Gastrocnemius medialis (tissue), 4 donors: ENCODE measurements around the gene BLMH. TPM values are rescaled to one million over a fixed set of nuclear protein-coding genes. Genes with fewer than 3 reads are reported as not detected.

Experiments used
- ATAC-seq, 2 donors: fragments of 150-250 bp; one replicate each; pipeline ENCODE4 v1.9.1; 2016
- DNase-seq, 2 donors: peaks; one replicate each; pipeline ENCODE4 v3.0.0-alpha.2; 2019
- H3K27ac ChIP-seq, 4 donors: fragments of 200-600 bp; sonication (generic); 1 replicate in 1 of 4; 2 replicates in 3 of 4; pipeline ENCODE4 v1.5.1; 2016 to 2018; ENCODE audit warnings: mild to moderate bottlenecking in 2 of 4, moderate library complexity in 1 of 4
- H3K27me3 ChIP-seq, 3 donors: fragments of 200-600 bp; sonication (generic) in 2 of 3; 1 replicate in 1 of 3; 2 replicates in 2 of 3; pipeline versions ENCODE4 v1.5.1 to v1.6.0; 2016 to 2019; ENCODE audit warnings: mild to moderate bottlenecking in 1 of 3, moderate library complexity in 1 of 3
- H3K36me3 ChIP-seq, 2 donors: fragments of 200-600 bp; sonication (generic) in 1 of 2; one replicate each; pipeline ENCODE4 v1.5.1; 2017 to 2018
- H3K4me1 ChIP-seq, 2 donors: fragments of 200-600 bp; sonication (generic) in 1 of 2; one replicate each; pipeline ENCODE4 v1.5.1; 2016 to 2017; ENCODE audit warnings: mild to moderate bottlenecking in 2 of 2
- H3K4me3 ChIP-seq, 4 donors: fragments of 200-600 bp; sonication (generic) in 3 of 4; 1 replicate in 1 of 4; 2 replicates in 3 of 4; pipeline ENCODE4 v1.5.1; 2016 to 2019; ENCODE audit warnings: mild to moderate bottlenecking in 2 of 4
- H3K9me3 ChIP-seq, 3 donors: fragments of 200-600 bp; sonication (generic) in 2 of 3; 1 replicate in 1 of 3; 2 replicates in 2 of 3; pipeline ENCODE4 v1.5.1; 2016 to 2019
- POLR2A ChIP-seq, 2 donors: fragments of 450-650 bp; IDR thresholded peaks; one replicate each; pipeline ENCODE4 v1.6.1; 2017; ENCODE audit warnings: antibody characterized with exemption in 2 of 2, mild to moderate bottlenecking in 2 of 2, moderate library complexity in 2 of 2
- in situ Hi-C, 4 donors: fragments of 200-750 bp; cut with MboI; loops; one replicate each; pipeline versions ENCODE4 v1.15.0 to v1.8.0; 2017; ENCODE audit warnings: low sequenced_read_pairs in 4 of 4
- intact Hi-C: fragments of 100-400 bp; cut with DNase I; formaldehyde crosslinking; loops from one replicate; pipeline ENCODE4 v1.15.1; 2023; ENCODE audit warnings: low total_unique reads
- total RNA-seq, 4 donors: library from RNA; depleted of rRNA; stranded (reverse); fragments of >200 nt; gene quantifications; one replicate each; pipeline versions ENCODE4 v1.1.0 to v1.2.3, GENCODE V29; 2016
- TF ChIP-seq, protein P1 (sequence below), 5 experiments: fragments of 450-650 bp in 3 of 5; fragments of 200-600 bp in 2 of 5; sonication (generic) in 2 of 5; IDR thresholded peaks in 4 of 5; conservative IDR thresholded peaks in 1 of 5; 1 replicate in 4 of 5; 2 replicates in 1 of 5; pipeline ENCODE4 v1.5.1; 2016 to 2019; ENCODE audit warnings: antibody characterized with exemption in 5 of 5, mild to moderate bottlenecking in 3 of 5, moderate library complexity in 3 of 5

The BLMH gene
- total RNA-seq, 4 donors from 2014 or later, result 7.4 to 17.7 (median 16.7) TPM

DNA sequence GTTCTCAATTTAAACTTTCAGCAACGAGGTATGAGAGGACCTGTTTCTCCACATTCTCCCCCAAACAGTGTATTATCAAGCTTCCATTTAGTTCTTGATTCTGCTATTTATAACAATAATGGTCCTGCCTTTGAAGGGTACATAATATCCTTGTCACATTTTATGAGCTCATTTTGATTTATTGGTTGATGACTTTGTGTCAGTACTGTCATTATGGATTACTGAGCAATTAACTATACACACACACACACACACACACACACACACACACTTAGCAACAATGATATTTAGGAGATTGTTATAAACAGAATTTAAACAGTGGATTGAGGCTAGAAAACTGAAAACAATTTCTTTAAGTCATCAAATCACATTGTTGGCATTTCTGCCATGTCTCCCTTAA, 35.1 kb upstream of the BLMH start:
- H3K27ac ChIP-seq, result no peak overlapping the region
- H3K4me3 ChIP-seq, result no peak overlapping the region
- in situ Hi-C loops, result no loop called here
- ATAC-seq (no peak), DNase-seq (no peak)
- TF ChIP-seq, protein P1, sequence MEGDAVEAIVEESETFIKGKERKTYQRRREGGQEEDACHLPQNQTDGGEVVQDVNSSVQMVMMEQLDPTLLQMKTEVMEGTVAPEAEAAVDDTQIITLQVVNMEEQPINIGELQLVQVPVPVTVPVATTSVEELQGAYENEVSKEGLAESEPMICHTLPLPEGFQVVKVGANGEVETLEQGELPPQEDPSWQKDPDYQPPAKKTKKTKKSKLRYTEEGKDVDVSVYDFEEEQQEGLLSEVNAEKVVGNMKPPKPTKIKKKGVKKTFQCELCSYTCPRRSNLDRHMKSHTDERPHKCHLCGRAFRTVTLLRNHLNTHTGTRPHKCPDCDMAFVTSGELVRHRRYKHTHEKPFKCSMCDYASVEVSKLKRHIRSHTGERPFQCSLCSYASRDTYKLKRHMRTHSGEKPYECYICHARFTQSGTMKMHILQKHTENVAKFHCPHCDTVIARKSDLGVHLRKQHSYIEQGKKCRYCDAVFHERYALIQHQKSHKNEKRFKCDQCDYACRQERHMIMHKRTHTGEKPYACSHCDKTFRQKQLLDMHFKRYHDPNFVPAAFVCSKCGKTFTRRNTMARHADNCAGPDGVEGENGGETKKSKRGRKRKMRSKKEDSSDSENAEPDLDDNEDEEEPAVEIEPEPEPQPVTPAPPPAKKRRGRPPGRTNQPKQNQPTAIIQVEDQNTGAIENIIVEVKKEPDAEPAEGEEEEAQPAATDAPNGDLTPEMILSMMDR (IDR thresholded peaks at IDR 0.05 in 4 of 5, conservative IDR thresholded peaks at IDR 0.05 in 1 of 5), result no peak
- TF ChIP-seq POLR2A (IDR thresholded peaks at IDR 0.05), result no peak
- no peaks in the 10 kb centered on the region for H3K36me3 ChIP-seq
- no peaks in the 10 kb centered on the region for H3K27me3 ChIP-seq
- intact Hi-C loops, result no loop called here
- no peaks in the 10 kb centered on the region for H3K9me3 ChIP-seq
- H3K4me1 ChIP-seq, result no peaks in the 10 kb centered on the region

DNA sequence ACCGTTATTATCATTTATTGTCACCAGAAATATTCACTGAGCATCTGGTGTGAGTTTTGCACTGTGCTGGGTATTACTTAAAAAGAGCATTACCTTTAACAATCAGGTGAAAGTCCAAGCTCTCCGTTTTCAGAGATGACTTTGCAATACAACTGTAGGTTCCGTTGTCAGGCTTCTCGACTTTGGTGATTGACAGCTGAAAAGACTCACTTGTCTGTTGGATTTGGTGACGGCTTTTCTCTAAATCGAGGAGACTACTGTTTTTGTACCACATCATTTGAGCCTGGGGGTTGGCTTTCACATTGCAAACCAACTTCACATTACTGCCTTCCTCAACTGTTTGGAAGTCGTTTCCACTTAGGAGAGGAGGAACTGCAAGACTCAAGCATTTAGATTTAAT, 33.0 kb upstream of the BLMH start:
- no peaks in the 10 kb centered on the region for H3K36me3 ChIP-seq
- H3K27ac ChIP-seq, result no peak overlapping the region
- H3K27me3 ChIP-seq, result no peaks in the 10 kb centered on the region
- H3K4me1 ChIP-seq, result no peaks in the 10 kb centered on the region
- H3K4me3 ChIP-seq, result no peak overlapping the region
- H3K9me3 ChIP-seq, result no peaks in the 10 kb centered on the region
- DNase-seq (no peak), ATAC-seq (no peak)
- TF ChIP-seq POLR2A (IDR thresholded peaks at IDR 0.05), result no peak
- TF ChIP-seq, protein P1 (IDR thresholded peaks at IDR 0.05 in 4 of 5, conservative IDR thresholded peaks at IDR 0.05 in 1 of 5), result no peak
- intact Hi-C loops (no loop called here), in situ Hi-C loops (no loop called here)

DNA sequence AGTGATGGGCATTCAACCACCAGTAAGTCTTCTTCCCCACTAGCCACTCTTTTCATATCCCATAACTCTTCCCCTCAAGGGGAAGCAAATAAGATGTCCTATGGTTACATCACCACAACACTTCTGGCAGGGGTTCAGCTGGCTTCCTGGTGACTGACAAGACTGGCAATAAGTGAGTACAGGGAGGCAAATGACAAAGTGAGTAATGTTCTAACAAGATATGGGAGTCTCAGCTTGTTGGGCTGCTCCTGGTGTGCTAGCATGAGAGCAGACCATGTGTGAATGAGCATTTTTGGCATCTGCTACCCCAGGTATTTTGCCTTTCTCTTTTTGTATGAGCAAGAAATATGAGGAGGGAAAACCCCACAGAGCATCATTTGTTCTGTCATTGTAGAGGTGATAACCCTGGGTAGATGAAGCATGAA, 32.2 kb upstream of the BLMH start:
- intact Hi-C loops, result no loop called here
- H3K27me3 ChIP-seq, result no peaks in the 10 kb centered on the region
- in situ Hi-C loops, result no loop called here
- H3K4me3 ChIP-seq, result no peak overlapping the region
- TF ChIP-seq POLR2A (IDR thresholded peaks at IDR 0.05), result no peak
- TF ChIP-seq, protein P1 (IDR thresholded peaks at IDR 0.05 in 4 of 5, conservative IDR thresholded peaks at IDR 0.05 in 1 of 5), result no peak
- no peaks in the 10 kb centered on the region for H3K4me1 ChIP-seq
- H3K27ac ChIP-seq, result no peak overlapping the region
- H3K9me3 ChIP-seq, result no peaks in the 10 kb centered on the region
- ATAC-seq (no peak), DNase-seq (peak in 1 of 2 donors; percentile 22)
- H3K36me3 ChIP-seq, result no peaks in the 10 kb centered on the region

DNA sequence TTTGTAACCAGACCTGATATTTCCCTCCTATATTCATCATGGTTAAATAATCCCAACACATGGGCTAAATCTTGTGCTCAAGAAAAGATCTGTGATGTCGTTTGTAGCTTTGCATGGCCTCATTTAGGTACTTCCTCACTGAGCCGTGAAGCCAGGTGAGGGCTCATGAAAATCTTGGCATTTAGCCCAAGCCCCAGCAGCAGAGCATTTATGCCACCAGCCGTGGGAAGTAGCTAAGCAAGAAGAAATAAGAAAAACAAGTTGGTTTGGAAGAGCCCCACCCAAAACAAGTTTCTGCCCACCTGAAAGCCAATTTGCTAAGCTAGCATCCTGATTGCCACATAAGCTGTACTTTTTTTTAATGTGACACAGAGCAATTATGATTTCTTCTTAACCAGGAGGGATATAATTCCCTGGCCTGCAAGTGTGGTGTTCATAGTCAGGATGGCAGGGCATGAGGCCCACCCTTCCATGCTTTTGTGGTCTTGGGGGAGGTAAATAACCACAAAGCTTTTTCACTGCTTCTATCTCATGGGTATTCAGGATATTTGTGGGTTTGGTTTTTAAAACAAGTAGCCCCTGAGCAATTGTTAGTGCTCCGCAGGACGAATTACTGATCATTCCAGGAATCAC, 31.6 kb upstream of the BLMH start:
- Histone ChIP-seq H3K4me1 (no peaks in the 10 kb centered on the region), H3K27me3 (no peaks in the 10 kb centered on the region), H3K27ac (no peak overlapping the region), H3K9me3 (no peaks in the 10 kb centered on the region), H3K36me3 (no peaks in the 10 kb centered on the region), H3K4me3 (no peak overlapping the region)
- no peak for TF ChIP-seq POLR2A (IDR thresholded peaks at IDR 0.05)
- TF ChIP-seq, protein P1 (IDR thresholded peaks at IDR 0.05 in 4 of 5, conservative IDR thresholded peaks at IDR 0.05 in 1 of 5), result no peak
- intact Hi-C loops (no loop called here), in situ Hi-C loops (no loop called here)
- DNase-seq, result no peak
- ATAC-seq, result no peak

DNA sequence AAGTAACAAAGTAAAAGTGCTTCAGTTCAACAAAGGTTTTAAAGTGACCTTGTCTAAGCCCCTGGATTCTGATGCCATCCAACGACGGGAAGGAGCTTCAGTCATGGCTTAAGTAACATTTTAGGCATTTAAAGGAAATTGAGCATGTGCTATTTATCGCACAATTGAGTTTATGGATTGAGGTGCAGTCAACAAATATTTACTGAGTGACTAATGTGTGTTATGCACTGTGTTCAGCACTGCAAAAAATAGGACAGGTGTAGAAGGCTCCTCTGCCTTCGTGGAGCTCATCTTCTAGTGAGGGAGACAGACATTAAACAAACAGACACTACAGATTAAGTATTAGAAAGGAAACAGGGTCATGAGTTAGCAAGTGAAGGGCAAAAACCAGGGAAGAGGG, 29.6 kb upstream of the BLMH start:
- DNase-seq, result no peak
- Histone ChIP-seq H3K4me3 (no peak overlapping the region), H3K9me3 (no peaks in the 10 kb centered on the region), H3K4me1 (no peaks in the 10 kb centered on the region), H3K27me3 (no peaks in the 10 kb centered on the region), H3K27ac (no peak overlapping the region), H3K36me3 (no peaks in the 10 kb centered on the region)
- intact Hi-C loops (no loop called here), in situ Hi-C loops (no loop called here)
- no peak for ATAC-seq
- no peak for TF ChIP-seq POLR2A (IDR thresholded peaks at IDR 0.05)
- TF ChIP-seq, protein P1 (IDR thresholded peaks at IDR 0.05 in 4 of 5, conservative IDR thresholded peaks at IDR 0.05 in 1 of 5), result no peak
